ENCODE results near the gene MEI1.

MEI1 gene

DNA sequence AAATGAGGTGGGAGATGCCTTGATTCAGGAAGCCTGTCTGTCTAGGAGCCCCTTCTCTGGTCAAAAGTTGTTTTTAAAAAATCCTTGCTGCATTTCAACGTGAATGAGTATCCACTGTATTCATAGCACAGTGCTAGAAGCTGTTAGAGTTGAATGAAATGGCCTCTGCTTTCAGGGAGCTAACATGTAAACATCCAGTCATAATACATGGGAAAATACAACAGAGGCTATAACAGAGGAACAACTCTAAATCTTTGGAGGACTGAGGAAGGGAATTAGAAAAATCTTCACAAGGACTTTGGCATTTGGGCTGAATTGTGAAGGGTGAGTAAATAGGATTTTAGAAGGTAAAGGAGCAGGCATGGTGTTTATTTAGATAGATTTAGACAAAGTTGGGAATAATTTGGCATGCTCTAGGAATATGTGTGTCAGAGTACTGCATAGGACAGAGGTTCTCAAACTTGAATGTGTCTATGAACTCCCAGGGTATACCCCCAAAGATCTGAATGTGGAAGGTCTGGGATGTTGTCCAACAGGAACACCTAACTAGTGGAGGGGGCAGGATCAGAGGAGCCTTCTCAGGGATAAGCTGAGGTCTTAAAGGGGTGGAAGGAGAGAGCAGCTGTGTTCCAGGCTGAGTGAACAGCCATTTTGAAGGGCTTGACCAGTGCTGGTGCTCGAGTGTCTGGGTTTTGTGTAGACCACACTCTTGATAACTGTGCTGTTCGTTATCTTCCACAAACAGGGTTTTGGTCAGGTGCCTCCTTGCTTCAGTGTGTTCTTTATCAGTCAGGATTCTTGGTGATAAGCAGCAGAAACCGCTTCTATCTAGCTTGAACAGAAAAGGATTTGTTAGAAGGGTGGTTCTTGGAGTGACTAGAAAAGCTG, 146.3 kb downstream of the MEI1 start:
- DNase-seq, result no peak

DNA sequence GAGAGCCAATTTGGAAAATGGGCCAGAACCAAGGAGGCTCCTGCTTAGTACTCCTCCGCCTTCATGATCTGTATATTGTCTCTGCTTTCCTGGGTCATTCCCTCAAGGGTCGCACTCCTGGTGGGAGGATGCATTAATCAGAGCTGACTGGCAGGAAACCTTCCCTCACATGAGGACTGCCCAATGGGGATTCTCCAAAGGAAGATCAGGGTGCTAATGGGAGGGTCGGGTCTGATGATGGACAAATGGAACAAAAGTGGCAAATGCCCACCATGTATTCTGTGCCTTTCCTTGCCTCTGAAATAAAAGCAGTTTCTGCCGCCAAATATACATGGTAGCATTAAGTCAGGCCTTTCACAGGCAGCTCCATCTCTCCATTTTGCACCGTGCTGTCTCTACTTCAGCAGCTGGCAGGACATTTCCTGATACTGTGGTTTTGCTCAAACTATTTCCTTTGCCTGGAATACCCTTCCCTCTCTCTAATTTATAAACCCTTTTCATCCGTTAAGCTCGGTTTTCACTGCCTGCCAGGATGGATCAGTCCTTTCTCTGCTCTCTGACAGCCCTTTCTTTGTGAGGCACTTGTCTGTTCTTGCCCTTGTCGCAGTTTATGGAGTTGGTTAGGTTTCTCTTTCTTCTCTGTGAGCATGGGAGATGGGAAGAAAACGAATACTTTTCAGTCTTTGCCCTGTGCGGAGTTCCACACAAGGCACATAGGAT, 147.1 kb downstream of the MEI1 start:
- DNase-seq, result no peak

- DNase-seq, result no peak
These were observed 148.0 kb downstream of the MEI1 start for GRCh38 chr22:41847300-41847699.

GRCh38 chr22:41848468-41848867, 149.2 kb downstream of the MEI1 start:
- no peak for DNase-seq
